Transverse colon (tissue), 4 donors: ENCODE results near the gene LMOD3. TPM values are rescaled to one million over a fixed set of nuclear protein-coding genes. Genes with fewer than 3 reads are reported as not detected.

Experiments used
- DNase-seq: peaks from one replicate; pipeline ENCODE4 v3.0.0-alpha.2; 2019
- H3K27ac ChIP-seq, 4 donors: fragments of 200-600 bp; sonication (generic); 2 replicates each; pipeline ENCODE4 v1.5.1; 2016 to 2018; ENCODE audit warnings: inconsistent platforms in 4 of 4
- H3K27me3 ChIP-seq: fragments of 200-600 bp; sonication (generic); 2 replicates; pipeline ENCODE4 v1.5.1; 2017; ENCODE audit warnings: inconsistent platforms
- H3K36me3 ChIP-seq, 4 donors: fragments of 200-600 bp; sonication (generic); 2 replicates each; pipeline ENCODE4 v1.5.1; 2017 to 2019; ENCODE audit warnings: inconsistent platforms in 4 of 4
- H3K4me1 ChIP-seq, 4 donors: fragments of 200-600 bp; sonication (generic); 2 replicates each; pipeline ENCODE4 v1.5.1; 2017 to 2020; ENCODE audit warnings: inconsistent platforms in 4 of 4
- H3K4me3 ChIP-seq, 4 donors: fragments of 200-600 bp; sonication (generic); 1 replicate in 1 of 4; 2 replicates in 3 of 4; pipeline versions ENCODE4 v1.5.1 to v1.6.1; 2017 to 2019; ENCODE audit warnings: inconsistent platforms in 4 of 4
- H3K9me3 ChIP-seq, 2 donors: fragments of 200-600 bp; sonication (generic); 2 replicates each; pipeline ENCODE4 v1.5.1; 2017 to 2019; ENCODE audit warnings: inconsistent platforms in 2 of 2
- EP300 ChIP-seq: sonication (generic); formaldehyde crosslinking; IDR thresholded peaks from one replicate; pipeline ENCODE4 v1.6.1; 2017; ENCODE audit warnings: antibody characterized with exemption, low read depth
- POLR2A ChIP-seq: fragments of 450-650 bp; IDR thresholded peaks from one replicate; pipeline ENCODE4 v1.6.1; 2016; ENCODE audit warnings: antibody characterized with exemption, mild to moderate bottlenecking, moderate library complexity
- POLR2AphosphoS5 ChIP-seq, 3 donors: sonication (generic); formaldehyde crosslinking; IDR thresholded peaks; one replicate each; pipeline ENCODE4 v1.6.1; 2016; ENCODE audit warnings: antibody characterized with exemption in 3 of 3
- WGBS, 2 donors: methylation state at CpG; one replicate each; pipeline ENCODE4 v1.1.5; 2018; ENCODE audit warnings: low coverage in 1 of 2; 5-methylcytosine and 5-hydroxymethylcytosine counted together
- in situ Hi-C, 4 donors: fragments of 200-750 bp; cut with MboI; loops; one replicate each; pipeline versions ENCODE4 v1.15.0 to v1.15.1; 2017; ENCODE audit warnings: low sequenced_read_pairs in 3 of 4, low pct_ligation_motif_present in 1 of 4, low pct_unique_long_range_greater_than_20kb in 1 of 4
- intact Hi-C: fragments of 100-400 bp; cut with DNase I; formaldehyde crosslinking; loops from one replicate; pipeline ENCODE4 v1.15.1; 2023; ENCODE audit warnings: low total_unique reads
- total RNA-seq, 4 donors: library from RNA; depleted of rRNA; stranded (reverse); fragments of >200 nt; gene quantifications; one replicate each; pipeline ENCODE4 v1.1.0, GENCODE V29; 2016
- TF ChIP-seq, protein P1 (sequence below), 5 experiments: fragments of 200-600 bp in 3 of 5; fragments of 450-650 bp in 2 of 5; sonication (generic) in 3 of 5; IDR thresholded peaks; 1 replicate in 2 of 5; 2 replicates in 3 of 5; pipeline ENCODE4 v1.5.1; 2016 to 2017; ENCODE audit warnings: antibody characterized with exemption in 5 of 5, inconsistent platforms in 3 of 5, mild to moderate bottlenecking in 2 of 5, moderate library complexity in 1 of 5

The LMOD3 gene
- total RNA-seq, 4 donors from 2014 or later = 0.27 TPM; not detected in 3

DNA sequence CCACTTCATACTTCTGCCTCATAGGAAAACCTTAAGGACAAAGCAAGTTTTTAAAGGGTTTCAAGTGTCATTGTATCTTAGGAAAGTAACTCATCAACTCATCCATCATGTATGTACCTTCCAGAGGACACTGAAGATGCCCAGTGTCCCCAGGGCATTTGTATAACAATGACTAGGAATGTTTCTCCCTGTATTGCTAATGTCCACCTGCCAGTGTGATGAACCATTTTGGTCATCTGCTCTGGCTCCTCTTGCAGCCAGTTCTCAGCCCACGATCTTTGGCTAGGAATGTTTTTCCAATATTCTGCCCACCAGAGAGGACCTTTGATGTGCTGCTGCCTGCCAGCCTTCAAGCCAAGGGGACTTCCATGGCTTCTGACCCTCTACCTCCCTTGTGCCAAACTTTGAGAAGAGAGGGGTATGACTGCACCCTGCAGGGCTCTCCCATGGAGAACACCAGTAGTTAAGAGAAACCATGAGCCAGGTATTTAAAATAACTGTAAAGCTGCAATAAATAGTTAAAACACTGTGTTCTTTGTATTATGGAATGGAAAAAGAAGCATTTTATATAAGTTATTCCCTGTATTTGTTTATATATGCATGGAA is 11.4 kb downstream of the LMOD3 start:
- no peaks in the 10 kb centered on the region for H3K36me3 ChIP-seq
- H3K27me3 ChIP-seq = no peaks in the 10 kb centered on the region
- H3K27ac ChIP-seq = no peak overlapping the region
- in situ Hi-C loops = no loop called here
- intact Hi-C loops = no loop called here
- no peak for DNase-seq
- TF ChIP-seq POLR2A (no peak), POLR2AphosphoS5 (IDR thresholded peaks at IDR 0.05) (no peak), EP300 (no peak)
- TF ChIP-seq, protein P1, sequence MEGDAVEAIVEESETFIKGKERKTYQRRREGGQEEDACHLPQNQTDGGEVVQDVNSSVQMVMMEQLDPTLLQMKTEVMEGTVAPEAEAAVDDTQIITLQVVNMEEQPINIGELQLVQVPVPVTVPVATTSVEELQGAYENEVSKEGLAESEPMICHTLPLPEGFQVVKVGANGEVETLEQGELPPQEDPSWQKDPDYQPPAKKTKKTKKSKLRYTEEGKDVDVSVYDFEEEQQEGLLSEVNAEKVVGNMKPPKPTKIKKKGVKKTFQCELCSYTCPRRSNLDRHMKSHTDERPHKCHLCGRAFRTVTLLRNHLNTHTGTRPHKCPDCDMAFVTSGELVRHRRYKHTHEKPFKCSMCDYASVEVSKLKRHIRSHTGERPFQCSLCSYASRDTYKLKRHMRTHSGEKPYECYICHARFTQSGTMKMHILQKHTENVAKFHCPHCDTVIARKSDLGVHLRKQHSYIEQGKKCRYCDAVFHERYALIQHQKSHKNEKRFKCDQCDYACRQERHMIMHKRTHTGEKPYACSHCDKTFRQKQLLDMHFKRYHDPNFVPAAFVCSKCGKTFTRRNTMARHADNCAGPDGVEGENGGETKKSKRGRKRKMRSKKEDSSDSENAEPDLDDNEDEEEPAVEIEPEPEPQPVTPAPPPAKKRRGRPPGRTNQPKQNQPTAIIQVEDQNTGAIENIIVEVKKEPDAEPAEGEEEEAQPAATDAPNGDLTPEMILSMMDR (IDR thresholded peaks at IDR 0.05) = no peak
- H3K4me3 ChIP-seq = no peak overlapping the region
- H3K9me3 ChIP-seq = no peaks in the 10 kb centered on the region
- H3K4me1 ChIP-seq = peaks cover 0 to 4% (median 0%) of the 10 kb centered on the region in 4 donors
- WGBS, 2 donors = 88 to 100% methylated on average over 1 of the region's 1 CpG

DNA sequence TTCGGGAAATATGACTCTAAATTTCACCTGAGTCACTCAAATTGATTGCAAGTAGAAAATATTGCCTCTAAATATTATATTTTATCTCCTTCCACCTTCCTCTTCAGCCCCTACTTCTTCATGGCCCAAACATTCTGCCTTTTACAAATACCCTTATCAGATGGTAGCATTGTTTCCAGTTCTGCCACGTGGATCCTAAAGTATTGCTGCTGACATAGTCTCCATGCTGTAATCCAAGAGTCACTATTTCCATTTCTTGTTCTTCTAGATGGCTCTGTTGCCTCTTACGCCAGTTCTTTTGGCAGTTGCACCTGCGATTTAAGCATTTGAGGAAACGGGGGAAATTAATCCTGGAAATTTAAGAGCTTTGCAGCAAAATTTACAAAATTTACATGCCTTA is 13.6 kb downstream of the LMOD3 start:
- Histone ChIP-seq H3K27ac (no peak overlapping the region), H3K9me3 (no peaks in the 10 kb centered on the region), H3K4me1 (peaks cover 0 to 8% (median 0%) of the 10 kb centered on the region in 4 donors), H3K27me3 (no peaks in the 10 kb centered on the region), H3K36me3 (peaks cover 0 to 17% (median 3%) of the 10 kb centered on the region in 4 donors), H3K4me3 (no peak overlapping the region)
- DNase-seq = no peak
- WGBS, 2 donors = 78 to 81% methylated on average over 5 of the region's 5 CpGs
- intact Hi-C loops (no loop called here), in situ Hi-C loops (no loop called here)
- TF ChIP-seq, protein P1 (IDR thresholded peaks at IDR 0.05) = no peak
- TF ChIP-seq EP300 (no peak), POLR2AphosphoS5 (IDR thresholded peaks at IDR 0.05) (no peak), POLR2A (no peak)

DNA sequence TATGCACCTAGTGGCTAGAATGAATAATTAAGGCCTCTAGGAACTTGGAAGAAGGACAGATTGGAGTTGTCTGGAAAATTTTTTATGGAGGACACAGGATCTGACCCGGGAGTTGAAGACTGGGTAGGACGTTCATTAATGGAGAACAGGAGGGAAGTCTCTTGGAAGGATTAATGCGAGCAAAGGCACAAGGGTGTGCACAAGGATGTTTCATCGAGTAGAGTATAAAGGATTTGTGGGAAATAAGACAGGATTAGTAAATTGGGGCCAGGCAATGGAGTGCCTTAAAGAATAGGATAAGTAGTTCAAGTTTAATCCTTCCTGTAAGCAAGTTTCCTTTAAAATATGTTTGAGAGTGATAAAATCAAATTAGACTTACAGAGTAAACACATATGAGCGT is 14.6 kb downstream of the LMOD3 start:
- 73 to 75% methylated on average over 5 of the region's 5 CpGs for WGBS, 2 donors
- in situ Hi-C loops = no loop called here
- intact Hi-C loops = no loop called here
- DNase-seq = no peak
- no peak for TF ChIP-seq EP300
- TF ChIP-seq POLR2AphosphoS5 (IDR thresholded peaks at IDR 0.05) = no peak
- TF ChIP-seq POLR2A = no peak
- TF ChIP-seq, protein P1 (IDR thresholded peaks at IDR 0.05) = no peak
- H3K36me3 ChIP-seq = peaks cover 0 to 27% (median 3%) of the 10 kb centered on the region in 4 donors
- H3K27ac ChIP-seq = no peak overlapping the region
- peaks cover 0 to 8% (median 0%) of the 10 kb centered on the region in 4 donors for H3K4me1 ChIP-seq
- no peaks in the 10 kb centered on the region for H3K27me3 ChIP-seq
- H3K4me3 ChIP-seq = no peak overlapping the region
- no peaks in the 10 kb centered on the region for H3K9me3 ChIP-seq

DNA sequence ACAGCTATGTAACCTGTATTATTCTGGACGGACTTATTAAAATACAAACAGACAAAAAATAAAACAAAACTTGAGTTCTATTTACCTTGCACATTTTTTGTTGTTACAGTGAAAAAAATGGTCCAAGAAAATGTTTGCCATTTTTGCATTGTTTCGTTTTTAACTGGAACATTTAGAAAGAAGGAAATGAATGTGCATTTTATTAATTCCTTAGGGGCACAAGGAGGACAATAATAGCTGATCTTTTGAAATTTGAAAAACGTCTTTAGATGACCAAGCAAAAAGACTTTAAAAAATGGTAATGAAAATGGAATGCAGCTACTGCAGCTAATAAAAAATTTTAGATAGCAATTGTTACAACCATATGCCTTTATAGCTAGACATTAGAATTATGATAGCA is 17.1 kb downstream of the LMOD3 start:
- TF ChIP-seq POLR2A (no peak), EP300 (no peak), POLR2AphosphoS5 (IDR thresholded peaks at IDR 0.05) (no peak)
- TF ChIP-seq, protein P1 (IDR thresholded peaks at IDR 0.05) = no peak
- no peak overlapping the region for H3K27ac ChIP-seq
- intact Hi-C loops (no loop called here), in situ Hi-C loops (no loop called here)
- no peaks in the 10 kb centered on the region for H3K27me3 ChIP-seq
- H3K36me3 ChIP-seq = peaks cover 0 to 37% (median 8%) of the 10 kb centered on the region in 4 donors
- no peak overlapping the region for H3K4me3 ChIP-seq
- peaks cover 0 to 15% (median 0%) of the 10 kb centered on the region in 4 donors for H3K4me1 ChIP-seq
- WGBS, 2 donors = 43 to 57% methylated on average over 3 of the region's 3 CpGs
- no peaks in the 10 kb centered on the region for H3K9me3 ChIP-seq
- DNase-seq = no peak
